C4-2B (cell line): Measurements from ENCODE around the gene MBNL3.

Experiments
- H3K27ac ChIP-seq: fragments of 450-650 bp; 2 replicates; pipeline ENCODE4 v1.5.1; 2017
- ZFX ChIP-seq: fragments of 450-650 bp; IDR thresholded peaks from 2 replicates; pipeline ENCODE4 v1.6.1; 2017
- TF ChIP-seq, protein P1 (sequence below): fragments of 450-650 bp; conservative IDR thresholded peaks from 2 replicates; pipeline ENCODE4 v1.5.1; 2017; ENCODE audit warnings: mild to moderate bottlenecking

Gene MBNL3

DNA sequence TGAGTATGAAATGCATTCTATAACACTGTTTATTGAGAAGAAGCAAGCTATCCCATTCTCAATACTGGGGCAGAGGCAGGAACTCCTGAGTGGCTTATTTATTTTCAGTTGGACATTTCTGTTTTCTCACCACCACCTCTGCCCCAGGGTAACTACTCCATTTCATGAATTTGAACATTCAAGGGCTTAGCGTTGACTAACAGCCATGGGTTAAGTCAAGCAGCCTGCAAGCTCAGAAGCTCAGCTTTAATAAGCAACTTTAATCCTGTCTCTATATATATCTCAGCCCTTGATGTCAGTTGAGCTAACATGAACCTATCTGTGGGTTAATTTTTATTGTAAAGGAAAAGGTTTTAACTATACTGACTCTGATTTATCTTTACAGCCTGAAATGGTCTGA lies 93.8 kb downstream of the MBNL3 start:
- TF ChIP-seq ZFX, result no peak
- TF ChIP-seq, protein P1, sequence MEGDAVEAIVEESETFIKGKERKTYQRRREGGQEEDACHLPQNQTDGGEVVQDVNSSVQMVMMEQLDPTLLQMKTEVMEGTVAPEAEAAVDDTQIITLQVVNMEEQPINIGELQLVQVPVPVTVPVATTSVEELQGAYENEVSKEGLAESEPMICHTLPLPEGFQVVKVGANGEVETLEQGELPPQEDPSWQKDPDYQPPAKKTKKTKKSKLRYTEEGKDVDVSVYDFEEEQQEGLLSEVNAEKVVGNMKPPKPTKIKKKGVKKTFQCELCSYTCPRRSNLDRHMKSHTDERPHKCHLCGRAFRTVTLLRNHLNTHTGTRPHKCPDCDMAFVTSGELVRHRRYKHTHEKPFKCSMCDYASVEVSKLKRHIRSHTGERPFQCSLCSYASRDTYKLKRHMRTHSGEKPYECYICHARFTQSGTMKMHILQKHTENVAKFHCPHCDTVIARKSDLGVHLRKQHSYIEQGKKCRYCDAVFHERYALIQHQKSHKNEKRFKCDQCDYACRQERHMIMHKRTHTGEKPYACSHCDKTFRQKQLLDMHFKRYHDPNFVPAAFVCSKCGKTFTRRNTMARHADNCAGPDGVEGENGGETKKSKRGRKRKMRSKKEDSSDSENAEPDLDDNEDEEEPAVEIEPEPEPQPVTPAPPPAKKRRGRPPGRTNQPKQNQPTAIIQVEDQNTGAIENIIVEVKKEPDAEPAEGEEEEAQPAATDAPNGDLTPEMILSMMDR, result no peak
- H3K27ac ChIP-seq, result no peak overlapping the region

- no peak for TF ChIP-seq ZFX
- TF ChIP-seq, protein P1, result no peak
- H3K27ac ChIP-seq, result no peak overlapping the region
Measured at GRCh38 chrX:132394591-132394990, 94.2 kb downstream of the MBNL3 start.

- no peak for TF ChIP-seq ZFX
- TF ChIP-seq, protein P1, result no peak
- no peak overlapping the region for H3K27ac ChIP-seq
Measured at GRCh38 chrX:132393992-132394391, 94.8 kb downstream of the MBNL3 start.

DNA sequence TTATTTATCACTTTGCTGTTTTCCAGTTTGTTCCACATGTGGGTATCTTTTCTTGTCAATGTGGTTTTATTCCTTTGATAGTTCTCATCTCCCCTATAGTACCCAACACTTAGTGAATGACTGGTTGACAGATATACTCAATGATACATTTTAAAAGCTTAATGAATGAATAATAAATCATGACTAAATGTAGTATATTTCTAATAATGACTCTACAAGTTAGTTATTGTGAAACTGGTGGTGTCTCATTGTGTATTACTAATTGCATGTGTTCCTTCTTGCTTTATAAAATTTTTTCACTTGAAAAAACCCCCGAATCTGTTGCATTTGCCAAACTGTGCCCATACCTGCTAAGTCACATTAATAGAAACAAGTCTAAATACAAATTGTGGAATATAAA lies 95.4 kb downstream of the MBNL3 start:
- TF ChIP-seq, protein P1, result no peak
- TF ChIP-seq ZFX, result no peak
- H3K27ac ChIP-seq, result no peak overlapping the region

DNA sequence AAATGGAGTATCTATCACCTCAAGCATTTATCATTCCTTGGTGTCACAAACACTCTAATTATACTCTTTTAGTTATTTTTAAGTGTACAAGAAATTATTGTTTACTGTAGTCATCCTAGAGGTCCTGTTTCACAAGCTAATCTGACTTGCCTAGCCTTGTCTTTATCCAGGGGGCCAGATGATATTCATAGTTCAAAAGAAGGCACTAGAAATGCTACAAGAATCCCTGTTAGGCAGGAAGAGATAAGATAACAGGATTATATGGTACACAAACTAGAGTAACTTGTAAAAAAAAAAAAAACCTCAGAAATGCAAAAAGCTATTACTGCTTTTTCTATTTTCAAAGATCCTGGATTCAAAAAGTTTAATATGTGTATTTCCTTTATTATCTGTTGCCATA lies 95.8 kb downstream of the MBNL3 start:
- no peak for TF ChIP-seq ZFX
- TF ChIP-seq, protein P1, result no peak

GRCh38 chrX:132390792-132391191 lies 98.0 kb downstream of the MBNL3 start:
- H3K27ac ChIP-seq, result no peak overlapping the region
- TF ChIP-seq, protein P1, result no peak

More for the DNA sequence above, 95.8 kb downstream of the MBNL3 start:
- H3K27ac ChIP-seq, result no peak overlapping the region

GRCh38 chrX:132389480-132389879 lies 99.4 kb downstream of the MBNL3 start:
- no peak overlapping the region for H3K27ac ChIP-seq
- TF ChIP-seq ZFX, result no peak
- TF ChIP-seq, protein P1, result no peak
